Measurements from ENCODE around the gene LRRN2. TPM values are rescaled to one million over a fixed set of nuclear protein-coding genes. Genes with fewer than 3 reads are reported as not detected.

LRRN2 gene
- polyA plus RNA-seq, 1 experiment = not detected

DNA sequence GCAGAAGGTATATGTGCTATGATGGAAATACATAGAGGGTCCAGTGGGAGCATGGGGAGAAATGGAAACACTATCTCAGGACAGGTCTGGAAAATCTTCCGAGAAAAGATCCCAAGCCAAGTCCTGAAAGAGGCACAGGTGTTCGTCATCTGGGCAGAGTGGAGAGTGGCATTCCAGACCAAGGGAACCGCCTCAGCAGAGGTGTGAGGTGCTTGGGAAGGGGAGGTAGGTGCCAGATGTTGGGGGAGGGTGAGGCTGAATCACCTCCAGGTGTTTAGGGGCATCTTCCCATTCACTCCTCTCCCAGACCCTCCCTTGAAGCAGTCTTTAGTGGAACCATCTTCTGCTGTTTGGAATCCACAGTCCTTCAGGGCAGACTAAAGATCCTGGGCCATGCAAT is 23.5 kb upstream of the LRRN2 start:
- H3K27ac ChIP-seq (ENCODE audit: low read depth, low read length) = no peak overlapping the region
- TF ChIP-seq, protein P1, sequence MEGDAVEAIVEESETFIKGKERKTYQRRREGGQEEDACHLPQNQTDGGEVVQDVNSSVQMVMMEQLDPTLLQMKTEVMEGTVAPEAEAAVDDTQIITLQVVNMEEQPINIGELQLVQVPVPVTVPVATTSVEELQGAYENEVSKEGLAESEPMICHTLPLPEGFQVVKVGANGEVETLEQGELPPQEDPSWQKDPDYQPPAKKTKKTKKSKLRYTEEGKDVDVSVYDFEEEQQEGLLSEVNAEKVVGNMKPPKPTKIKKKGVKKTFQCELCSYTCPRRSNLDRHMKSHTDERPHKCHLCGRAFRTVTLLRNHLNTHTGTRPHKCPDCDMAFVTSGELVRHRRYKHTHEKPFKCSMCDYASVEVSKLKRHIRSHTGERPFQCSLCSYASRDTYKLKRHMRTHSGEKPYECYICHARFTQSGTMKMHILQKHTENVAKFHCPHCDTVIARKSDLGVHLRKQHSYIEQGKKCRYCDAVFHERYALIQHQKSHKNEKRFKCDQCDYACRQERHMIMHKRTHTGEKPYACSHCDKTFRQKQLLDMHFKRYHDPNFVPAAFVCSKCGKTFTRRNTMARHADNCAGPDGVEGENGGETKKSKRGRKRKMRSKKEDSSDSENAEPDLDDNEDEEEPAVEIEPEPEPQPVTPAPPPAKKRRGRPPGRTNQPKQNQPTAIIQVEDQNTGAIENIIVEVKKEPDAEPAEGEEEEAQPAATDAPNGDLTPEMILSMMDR (IDR thresholded peaks at IDR 0.05; ENCODE audit: low read depth, low read length) = no peak
- H3K4me3 ChIP-seq (ENCODE audit: low read depth, low read length) = no peak overlapping the region
- H3K9me3 ChIP-seq (ENCODE audit: control insufficient read depth, insufficient read depth, low read length) = no peaks in the 10 kb centered on the region
- no peak for DNase-seq (ENCODE audit: low read depth, low spot score)
- ChIA-PET POLR2A (no interaction called here), CTCF (no interaction called here)
- H3K27me3 ChIP-seq (ENCODE audit: control insufficient read depth, insufficient read depth, low read length) = peaks cover 47% of the 10 kb centered on the region

DNA sequence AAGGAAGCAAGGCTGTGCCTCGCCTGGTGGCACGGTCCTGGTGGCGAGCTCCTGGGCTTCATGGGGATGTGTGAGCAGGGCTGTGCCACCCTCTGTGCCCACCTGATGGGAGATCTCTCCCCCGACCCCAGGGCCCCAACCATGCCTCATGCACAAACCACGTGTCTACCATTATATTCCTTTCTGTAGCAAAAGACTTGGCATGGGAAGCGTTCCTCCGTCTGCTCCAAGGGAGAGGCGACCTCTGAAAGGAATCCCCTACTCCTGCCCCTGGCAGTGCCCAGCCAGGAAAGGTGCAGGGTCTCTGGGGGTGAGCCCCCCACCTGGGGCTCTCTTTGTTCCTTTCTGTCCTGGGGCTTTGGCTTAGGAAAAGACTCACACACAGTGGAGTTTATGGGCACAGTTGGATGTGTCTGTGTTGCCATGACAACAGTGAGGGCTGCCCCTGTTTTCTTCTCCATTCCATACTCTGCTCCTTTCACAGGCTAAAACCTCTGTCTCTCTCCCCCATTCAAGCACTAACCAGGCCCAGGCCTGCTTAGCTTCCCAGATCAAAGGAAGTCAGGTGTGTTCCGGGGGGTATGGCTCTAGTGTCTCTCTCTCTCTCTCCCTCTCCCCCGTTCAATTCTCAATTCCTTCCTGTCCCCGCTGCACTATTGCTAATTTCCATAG is 21.4 kb upstream of the LRRN2 start:
- ChIA-PET CTCF (no interaction called here), POLR2A (no interaction called here)
- Histone ChIP-seq H3K27ac (ENCODE audit: low read depth, low read length) (no peak overlapping the region), H3K9me3 (ENCODE audit: control insufficient read depth, insufficient read depth, low read length) (no peaks in the 10 kb centered on the region), H3K4me3 (ENCODE audit: low read depth, low read length) (no peak overlapping the region), H3K27me3 (ENCODE audit: control insufficient read depth, insufficient read depth, low read length) (peaks cover 37% of the 10 kb centered on the region)
- no peak for DNase-seq (ENCODE audit: low read depth, low spot score)
- TF ChIP-seq, protein P1 (IDR thresholded peaks at IDR 0.05; ENCODE audit: low read depth, low read length) = no peak

DNA sequence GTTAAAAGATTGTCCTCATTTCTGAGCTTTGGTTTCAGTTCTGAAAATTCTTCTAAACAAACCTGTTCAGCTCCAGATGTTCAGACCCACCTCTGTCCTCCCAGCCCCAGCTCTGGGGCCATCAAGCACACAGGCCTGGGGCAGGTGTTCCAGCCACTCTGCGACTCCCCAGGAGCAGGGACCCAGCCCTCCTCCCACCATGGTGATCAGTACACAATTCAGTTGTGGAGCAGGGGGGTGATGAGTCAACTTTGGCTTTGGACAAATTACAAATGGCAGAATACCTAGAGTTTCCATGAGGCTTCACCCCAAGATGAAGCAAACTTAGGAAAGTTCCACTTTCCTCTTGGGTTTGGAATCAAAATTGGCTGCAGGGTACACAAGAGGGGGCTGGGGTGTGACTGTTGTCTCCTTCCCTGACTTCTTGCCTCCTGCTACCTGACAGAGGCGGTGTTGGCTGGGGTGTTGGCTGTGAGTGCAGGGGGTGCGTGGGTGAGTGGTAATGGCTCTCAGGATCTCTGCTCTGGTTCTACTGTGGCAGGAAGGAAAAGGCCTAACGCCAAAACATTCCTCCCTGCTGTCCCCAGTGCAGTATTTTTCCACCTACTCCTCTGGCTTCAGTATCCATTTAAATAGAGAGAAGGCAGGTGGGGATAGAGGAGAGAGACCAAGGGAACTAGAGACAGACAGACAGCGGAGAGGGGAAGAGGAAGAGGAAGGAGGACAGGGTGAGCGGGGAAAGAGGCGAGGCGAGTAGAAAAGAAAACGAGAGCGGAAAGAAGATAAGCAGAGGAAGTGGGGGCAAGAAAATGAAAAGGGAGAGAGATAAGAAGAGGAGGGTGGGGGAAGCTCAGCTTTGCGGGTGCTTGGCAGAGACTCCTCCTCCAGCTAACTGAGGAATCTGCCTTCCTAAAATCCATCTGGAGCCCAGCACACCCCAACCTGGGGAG is 20.6 kb upstream of the LRRN2 start:
- TF ChIP-seq, protein P1 (IDR thresholded peaks at IDR 0.05; ENCODE audit: low read depth, low read length) = no peak
- Histone ChIP-seq H3K4me3 (ENCODE audit: low read depth, low read length) (no peak overlapping the region), H3K27ac (ENCODE audit: low read depth, low read length) (no peak overlapping the region), H3K27me3 (ENCODE audit: control insufficient read depth, insufficient read depth, low read length) (peaks cover 29% of the 10 kb centered on the region), H3K9me3 (ENCODE audit: control insufficient read depth, insufficient read depth, low read length) (no peaks in the 10 kb centered on the region)
- DNase-seq (ENCODE audit: low read depth, low spot score) = no peak
- CTCF ChIA-PET = interaction anchor here (1.1 kb wide), 2 partner anchors 41 to 101 kb away, joined by 4 read pairs; no protein-coding TSS in a partner anchor
- POLR2A ChIA-PET = no interaction called here

DNA sequence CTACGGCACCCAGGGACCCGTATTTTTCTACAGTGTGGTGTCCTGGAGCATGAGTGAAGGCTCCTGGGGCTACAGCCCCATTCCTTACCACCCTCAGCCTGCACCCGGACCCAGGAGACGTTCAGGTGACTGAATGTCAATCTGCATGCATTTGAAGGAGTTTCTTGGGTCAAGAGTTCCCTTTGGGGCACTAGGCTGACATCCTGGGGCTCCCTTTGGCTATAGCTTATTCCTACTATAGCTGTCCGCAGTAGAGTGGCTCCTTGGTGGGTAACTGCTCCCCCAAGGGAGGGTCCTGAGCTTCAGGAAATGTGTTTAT is 19.9 kb upstream of the LRRN2 start:
- no peak overlapping the region for H3K27ac ChIP-seq (ENCODE audit: low read depth, low read length)
- ChIA-PET POLR2A (no interaction called here), CTCF (interaction anchor here (1.1 kb wide), 2 partner anchors 42 to 102 kb away, joined by 4 read pairs; no protein-coding TSS in a partner anchor)
- TF ChIP-seq, protein P1 (IDR thresholded peaks at IDR 0.05; ENCODE audit: low read depth, low read length) = no peak
- H3K9me3 ChIP-seq (ENCODE audit: control insufficient read depth, insufficient read depth, low read length) = no peaks in the 10 kb centered on the region
- no peak overlapping the region for H3K4me3 ChIP-seq (ENCODE audit: low read depth, low read length)
- no peak for DNase-seq (ENCODE audit: low read depth, low spot score)
- peaks cover 25% of the 10 kb centered on the region for H3K27me3 ChIP-seq (ENCODE audit: control insufficient read depth, insufficient read depth, low read length)
